ENCODE measurements around the gene PDE11A.

GRCh38 chr2:177606636-177607035 is 465.9 kb downstream of the PDE11A start:
- TF ChIP-seq CTCF (IDR thresholded peaks at IDR 0.05; ENCODE audit: low read depth, low read length, missing input control) (no peak), HNF4A (conservative IDR thresholded peaks at IDR 0.05) (no peak), HNF4G (IDR thresholded peaks at IDR 0.05) (no peak), GABPA (IDR thresholded peaks at IDR 0.05 in 1 of 2, conservative IDR thresholded peaks at IDR 0.05 in 1 of 2) (no peak), REST (IDR thresholded peaks at IDR 0.05) (no peak), YY1 (IDR thresholded peaks at IDR 0.05) (no peak), RXRA (IDR thresholded peaks at IDR 0.05) (no peak), RAD21 (IDR thresholded peaks at IDR 0.05) (no peak), MAX (IDR thresholded peaks at IDR 0.05) (no peak), EGR1 (IDR thresholded peaks at IDR 0.05; ENCODE audit: low read depth in 2 of 2) (no peak), TAF1 (conservative IDR thresholded peaks at IDR 0.05) (no peak), JUND (IDR thresholded peaks at IDR 0.05) (no peak), NR2F2 (IDR thresholded peaks at IDR 0.05) (no peak), ZBTB33 (IDR thresholded peaks at IDR 0.05) (no peak)
